Gastroesophageal sphincter (tissue), 4 donors: ENCODE data around the gene PTPN1. TPM values are rescaled to one million over a fixed set of nuclear protein-coding genes. Genes with fewer than 3 reads are reported as not detected.

Experiments
- ATAC-seq: fragments of 150-250 bp; one replicate; pipeline ENCODE4 v1.9.1; 2016; ENCODE audit warnings: mild to moderate bottlenecking, moderate library complexity
- H3K27ac ChIP-seq, 4 donors: fragments of 200-600 bp; sonication (generic) in 3 of 4; 1 replicate in 3 of 4; 2 replicates in 1 of 4; pipeline ENCODE4 v1.5.1; 2016 to 2019
- H3K27me3 ChIP-seq: fragments of 200-600 bp; sonication (generic); one replicate; pipeline ENCODE4 v1.5.1; 2019
- H3K36me3 ChIP-seq, 2 donors: fragments of 200-600 bp; sonication (generic); one replicate each; pipeline ENCODE4 v1.5.1; 2019; ENCODE audit warnings: control low read depth in 1 of 2
- H3K4me1 ChIP-seq, 3 donors: fragments of 200-600 bp; sonication (generic); 1 replicate in 2 of 3; 2 replicates in 1 of 3; pipeline ENCODE4 v1.5.1; 2016 to 2019; ENCODE audit warnings: control low read depth in 2 of 3
- H3K4me3 ChIP-seq, 2 donors: fragments of 200-600 bp; sonication (generic); one replicate each; pipeline ENCODE4 v1.5.1; 2019; ENCODE audit warnings: mild to moderate bottlenecking in 1 of 2, moderate library complexity in 1 of 2
- H3K9me3 ChIP-seq, 3 donors: fragments of 200-600 bp; sonication (generic); one replicate each; pipeline ENCODE4 v1.5.1; 2017 to 2019; ENCODE audit warnings: control low read depth in 2 of 3
- CTCF ChIP-seq, 4 experiments: fragments of 200-600 bp in 2 of 4; fragments of 450-650 bp in 2 of 4; sonication (generic) in 1 of 4; IDR thresholded peaks; one replicate each; pipeline ENCODE4 v1.5.1; 2017 to 2019; ENCODE audit warnings: antibody characterized with exemption in 4 of 4, mild to moderate bottlenecking in 2 of 4, moderate library complexity in 2 of 4
- EP300 ChIP-seq: sonication (generic); formaldehyde crosslinking; IDR thresholded peaks from one replicate; pipeline ENCODE4 v1.6.1; 2017; ENCODE audit warnings: antibody characterized with exemption, mild to moderate bottlenecking
- POLR2A ChIP-seq, 2 donors: fragments of 450-650 bp; IDR thresholded peaks; one replicate each; pipeline ENCODE4 v1.6.1; 2017; ENCODE audit warnings: antibody characterized with exemption in 2 of 2, mild to moderate bottlenecking in 2 of 2, moderate library complexity in 1 of 2
- POLR2AphosphoS5 ChIP-seq: sonication (generic); formaldehyde crosslinking; IDR thresholded peaks from one replicate; pipeline ENCODE4 v1.6.1; 2017; ENCODE audit warnings: antibody characterized with exemption
- WGBS, 2 donors: methylation state at CpG; one replicate each; pipeline ENCODE4 v1.1.5; 2018; ENCODE audit warnings: low coverage in 1 of 2; 5-methylcytosine and 5-hydroxymethylcytosine counted together
- total RNA-seq, 4 donors: library from RNA; depleted of rRNA; stranded (reverse); fragments of >200 nt; gene quantifications; one replicate each; pipeline ENCODE4 v1.1.0, GENCODE V29; 2016

PTPN1 gene
- total RNA-seq, 4 donors from 2014 or later: 27.6 to 43.6 (median 38.4) TPM

- peaks cover 0 to 28% (median 11%) of the 10 kb centered on the region in 3 donors for H3K4me1 ChIP-seq
- 40% methylated on average over 2 of the region's 15 CpGs; no CpG with 5 or more reads in 1 of the 2 donors for WGBS, 2 donors
- no peak overlapping the region for H3K4me3 ChIP-seq
- no peak for TF ChIP-seq POLR2AphosphoS5
- TF ChIP-seq EP300: no peak
- no peak for TF ChIP-seq POLR2A (IDR thresholded peaks at IDR 0.05)
- TF ChIP-seq CTCF (IDR thresholded peaks at IDR 0.05): peak in 3 of 4 experiments; percentile 73 to 87 (median 78)
- peak overlapping the region in 3 of 4 donors; percentile 47 to 60 (median 57) for H3K27ac ChIP-seq
- peak; percentile 68 for ATAC-seq
- no peaks in the 10 kb centered on the region for H3K27me3 ChIP-seq
- peaks cover 0 to 13% of the 10 kb centered on the region in 2 donors for H3K36me3 ChIP-seq
- H3K9me3 ChIP-seq: peaks cover 0 to 6% (median 0%) of the 10 kb centered on the region in 3 donors
Observed at GRCh38 chr20:50625986-50626677, 115.9 kb downstream of the PTPN1 start.

GRCh38 chr20:50627747-50628146 is 117.6 kb downstream of the PTPN1 start:
- no peak for ATAC-seq
- H3K36me3 ChIP-seq: peaks cover 0 to 1% of the 10 kb centered on the region in 2 donors
- H3K4me1 ChIP-seq: peaks cover 0 to 33% (median 11%) of the 10 kb centered on the region in 3 donors
- no peaks in the 10 kb centered on the region for H3K9me3 ChIP-seq
- H3K4me3 ChIP-seq: no peak overlapping the region
- H3K27ac ChIP-seq: no peak overlapping the region
- TF ChIP-seq EP300 (no peak), POLR2A (IDR thresholded peaks at IDR 0.05) (no peak), CTCF (IDR thresholded peaks at IDR 0.05) (no peak), POLR2AphosphoS5 (no peak)
- WGBS, 2 donors: 54 to 87% methylated on average over 3 to 7 of the region's 9 CpGs
- no peaks in the 10 kb centered on the region for H3K27me3 ChIP-seq

GRCh38 chr20:50628332-50628731 is 118.1 kb downstream of the PTPN1 start:
- H3K4me3 ChIP-seq: no peak overlapping the region
- H3K4me1 ChIP-seq: peaks cover 0 to 33% (median 11%) of the 10 kb centered on the region in 3 donors
- WGBS, 2 donors: 62 to 74% methylated on average over 2 to 11 of the region's 11 CpGs
- H3K27me3 ChIP-seq: no peaks in the 10 kb centered on the region
- H3K27ac ChIP-seq: no peak overlapping the region
- no peaks in the 10 kb centered on the region for H3K9me3 ChIP-seq
- TF ChIP-seq CTCF (IDR thresholded peaks at IDR 0.05) (no peak), POLR2A (IDR thresholded peaks at IDR 0.05) (no peak), POLR2AphosphoS5 (no peak)
- no peak for ATAC-seq
- no peaks in the 10 kb centered on the region for H3K36me3 ChIP-seq

- Histone ChIP-seq H3K27me3 (no peaks in the 10 kb centered on the region), H3K4me3 (no peak overlapping the region), H3K4me1 (peaks cover 0 to 33% (median 11%) of the 10 kb centered on the region in 3 donors), H3K27ac (no peak overlapping the region), H3K9me3 (no peaks in the 10 kb centered on the region), H3K36me3 (no peaks in the 10 kb centered on the region)
- no peak for TF ChIP-seq CTCF (IDR thresholded peaks at IDR 0.05)
- no peak for TF ChIP-seq EP300
- no peak for TF ChIP-seq POLR2A (IDR thresholded peaks at IDR 0.05)
- no peak for TF ChIP-seq POLR2AphosphoS5
- no peak for ATAC-seq
- 75 to 100% methylated on average over 1 to 2 of the region's 16 CpGs for WGBS, 2 donors
Observed at GRCh38 chr20:50628853-50629669, 118.9 kb downstream of the PTPN1 start.
